ENCODE measurements around the gene ETV6.

ETV6 gene

DNA sequence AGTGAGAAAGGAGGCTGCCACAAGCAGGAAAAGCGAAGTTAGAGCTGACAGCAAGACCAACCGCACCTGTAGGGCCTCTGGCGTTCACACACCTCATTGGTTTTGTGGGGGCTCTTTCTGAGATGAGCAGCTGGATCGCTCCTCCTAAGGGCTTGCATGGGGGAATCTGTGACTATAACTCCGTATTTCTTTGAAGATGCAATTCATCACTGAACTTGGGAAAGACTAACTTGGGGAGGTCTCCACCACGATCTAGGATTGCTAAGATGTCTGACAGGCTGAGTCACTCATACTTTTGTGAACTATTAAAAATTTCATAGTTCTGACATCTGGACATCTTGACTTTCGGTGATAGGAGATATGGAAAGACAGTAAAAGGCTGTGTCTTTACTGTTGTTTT lies 173.6 kb downstream of the ETV6 start:
- DNase-seq (ENCODE audit: low read depth in 2 of 3, low spot score in 1 of 3) = no peak

DNA sequence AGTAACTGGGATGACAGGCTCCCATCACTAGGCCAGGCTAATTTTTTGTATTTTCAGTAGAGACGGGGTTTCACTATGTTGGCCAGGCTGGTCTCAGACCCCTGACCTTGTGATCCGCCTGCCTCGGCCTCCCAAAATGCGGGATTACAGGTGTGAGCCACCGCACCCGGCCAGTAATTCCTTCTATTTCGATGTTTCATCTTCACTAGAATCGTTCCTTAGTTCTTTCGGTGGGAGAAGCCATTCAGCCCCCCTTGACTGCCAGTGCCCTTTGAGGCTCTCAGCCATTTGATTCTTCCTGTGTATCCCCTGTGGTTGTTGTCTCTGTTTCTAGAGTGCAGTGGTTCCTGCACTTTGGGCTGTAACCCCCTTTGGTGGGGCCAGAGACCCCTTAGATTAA lies 174.1 kb downstream of the ETV6 start:
- DNase-seq (ENCODE audit: low read depth in 2 of 3, low spot score in 1 of 3) = no peak

DNA sequence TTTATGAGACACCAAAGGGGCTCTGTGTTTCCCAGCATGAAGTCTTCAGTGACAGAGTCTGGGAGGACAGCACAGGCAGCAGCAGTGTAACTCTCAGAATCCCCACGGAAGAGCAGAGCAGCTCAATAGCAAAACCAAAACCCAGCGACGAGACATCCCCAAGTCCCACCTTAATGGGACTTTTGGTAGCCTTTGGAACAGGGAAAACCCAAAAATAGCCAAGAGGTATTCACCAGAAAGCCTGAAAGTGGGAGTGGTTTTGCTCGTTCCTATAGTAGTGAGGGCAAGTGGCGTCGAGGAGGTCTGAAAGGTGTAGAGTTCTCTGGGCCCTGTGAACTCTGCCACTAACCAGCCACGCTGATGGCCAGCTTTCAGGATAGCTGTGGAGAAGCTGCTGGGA lies 174.6 kb downstream of the ETV6 start:
- no peak for DNase-seq (ENCODE audit: low read depth in 2 of 3, low spot score in 1 of 3)

DNA sequence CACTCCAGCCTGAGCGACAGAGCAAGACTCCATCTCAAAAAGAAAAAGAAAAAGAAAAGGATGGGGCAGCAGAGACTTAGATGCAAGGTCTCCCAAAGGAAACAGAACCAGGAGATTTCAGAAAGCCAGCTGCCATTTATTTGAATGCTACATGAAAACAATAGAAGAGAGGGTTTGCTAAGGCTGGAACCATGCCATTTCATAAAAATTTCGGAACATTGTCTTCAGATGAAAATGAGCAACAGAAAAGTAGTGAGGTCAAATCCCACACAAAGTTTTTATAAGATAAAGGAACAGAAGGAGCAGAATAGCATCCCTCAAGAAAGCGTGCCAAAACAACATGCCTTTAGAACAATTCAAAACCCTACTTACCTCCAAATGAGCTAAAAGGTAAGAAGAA lies 175.3 kb downstream of the ETV6 start:
- no peak for DNase-seq (ENCODE audit: low read depth in 2 of 3, low spot score in 1 of 3)

DNA sequence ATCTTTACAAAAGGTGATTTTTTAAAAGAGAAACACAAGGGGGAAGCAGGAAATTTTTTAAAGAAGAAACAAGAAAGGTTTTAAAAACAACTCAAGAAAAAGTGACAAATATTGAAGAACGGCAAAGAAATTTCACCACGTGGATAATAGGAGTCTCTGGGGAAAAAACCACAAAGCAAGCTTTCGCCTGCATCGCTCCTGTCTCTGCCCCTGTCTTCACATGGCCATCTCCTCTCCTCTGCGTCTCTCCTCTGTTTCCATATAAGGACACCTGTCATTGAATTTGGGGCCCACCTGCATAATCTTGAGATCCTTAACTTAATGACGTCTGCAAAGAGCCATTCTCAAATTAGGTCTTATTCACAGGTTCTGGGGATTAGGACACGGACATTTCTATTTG lies 175.8 kb downstream of the ETV6 start:
- no peak for DNase-seq (ENCODE audit: low read depth in 2 of 3, low spot score in 1 of 3)

DNA sequence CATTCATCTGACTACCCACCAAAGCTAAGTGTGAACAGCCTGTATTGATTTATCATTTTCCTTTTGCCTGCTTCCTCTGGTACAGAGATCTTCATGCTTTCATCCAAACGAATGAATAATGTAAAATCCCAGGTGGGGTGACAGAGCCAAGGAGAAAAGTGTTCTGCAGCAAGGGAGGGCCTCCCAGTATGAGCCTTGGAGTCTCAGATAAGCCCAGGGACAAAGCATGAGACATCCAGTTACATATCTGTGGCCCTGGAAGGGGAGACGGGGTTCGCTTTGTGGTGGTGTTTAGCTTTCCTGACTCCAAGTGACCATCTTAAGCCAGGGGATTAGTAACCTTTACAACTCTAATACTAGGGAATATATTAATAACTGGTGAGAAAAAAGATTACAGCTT lies 177.1 kb downstream of the ETV6 start:
- DNase-seq (ENCODE audit: low read depth in 2 of 3, low spot score in 1 of 3) = no peak

DNA sequence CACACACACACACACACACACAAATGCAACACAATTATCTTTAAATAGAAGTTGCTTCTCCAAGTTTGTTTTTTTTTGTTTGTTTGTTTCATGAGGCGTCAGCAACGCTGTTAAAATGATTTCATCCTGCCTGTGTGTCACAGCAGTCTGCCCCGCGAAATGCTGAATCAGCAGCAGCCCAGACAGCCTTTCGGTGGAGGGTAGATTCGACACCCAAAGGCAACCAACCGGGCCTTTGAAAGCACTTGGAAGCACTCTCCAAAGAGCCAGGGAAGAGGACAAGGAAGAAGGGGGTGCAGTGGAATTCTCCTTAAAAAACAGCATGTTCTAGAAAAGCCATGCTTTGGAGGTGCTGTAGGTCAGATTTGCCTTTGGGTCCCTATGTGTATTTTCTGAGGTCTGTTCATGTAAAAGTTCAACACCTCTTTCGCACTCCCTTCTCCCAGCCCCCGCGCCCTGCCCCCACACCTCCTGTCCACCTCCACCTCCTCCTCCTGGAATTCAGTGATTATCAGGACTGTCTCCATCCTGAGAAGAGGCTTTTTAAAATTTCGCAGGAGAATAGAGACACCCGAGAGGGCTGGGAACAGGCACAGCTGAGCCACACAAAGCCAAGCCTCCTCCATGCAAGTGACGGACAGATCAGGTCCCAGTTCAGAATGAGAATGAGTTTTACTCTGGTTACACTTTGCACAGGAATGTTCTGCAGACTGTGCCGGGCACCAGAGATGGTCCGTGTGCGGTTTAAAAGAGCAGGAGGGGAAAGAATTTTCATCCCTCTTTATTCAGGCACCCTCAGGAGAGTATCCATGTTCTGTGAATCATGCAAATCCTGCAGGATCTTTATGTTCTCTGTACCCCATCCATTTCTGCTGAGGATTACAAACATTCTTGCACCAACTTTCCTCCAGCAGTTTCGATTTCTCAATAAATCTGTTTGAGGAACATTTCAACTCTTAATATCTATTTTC lies 177.9 kb downstream of the ETV6 start:
- no peak for DNase-seq (ENCODE audit: low read depth in 2 of 3, low spot score in 1 of 3)

DNA sequence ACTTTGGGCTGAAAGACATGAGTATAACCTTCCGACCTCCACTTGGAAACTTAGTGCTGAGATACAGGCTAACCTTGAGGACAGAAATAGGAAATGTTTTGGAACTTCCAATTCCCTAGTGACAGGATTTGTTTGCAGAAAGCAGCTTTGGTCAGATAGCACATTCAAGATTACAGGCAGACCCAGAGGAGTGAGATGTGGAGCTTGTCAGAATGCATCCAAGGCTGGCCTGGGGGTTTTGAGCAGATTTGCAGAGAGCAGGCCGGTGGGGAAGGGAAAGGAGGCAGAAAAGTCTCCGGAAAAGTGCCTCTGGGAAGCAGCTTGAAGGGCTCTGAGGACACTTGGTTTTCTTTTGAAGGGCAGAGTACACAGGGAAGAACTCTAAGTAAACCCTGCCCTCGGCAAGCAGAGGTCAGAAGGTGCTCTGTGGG lies 180.3 kb downstream of the ETV6 start:
- no peak for DNase-seq (ENCODE audit: low read depth in 2 of 3, low spot score in 1 of 3)

DNA sequence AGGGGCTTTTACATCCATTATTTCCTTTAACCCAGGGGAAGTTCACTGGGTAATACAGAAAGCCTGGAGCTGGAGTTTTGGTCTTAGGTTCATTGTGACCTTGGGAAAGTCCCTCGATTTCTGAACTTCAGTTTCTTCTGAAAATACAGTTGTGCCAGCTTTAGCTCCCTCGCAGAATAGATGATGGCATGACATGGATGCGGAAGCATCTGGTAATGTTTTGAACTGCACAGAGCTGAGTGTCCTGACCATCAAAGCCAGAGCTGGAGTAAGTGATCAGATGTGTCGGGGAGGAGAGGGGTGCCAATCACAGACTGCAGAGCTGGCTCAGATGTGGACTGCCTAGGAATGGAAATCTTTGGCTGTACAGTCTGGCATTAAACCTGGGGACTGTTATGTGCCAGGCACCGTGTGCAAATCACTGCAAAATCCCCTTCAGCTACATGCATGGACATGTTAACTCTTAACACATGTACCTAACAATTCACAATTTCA lies 180.9 kb downstream of the ETV6 start:
- no peak for DNase-seq (ENCODE audit: low read depth in 2 of 3, low spot score in 1 of 3)

DNA sequence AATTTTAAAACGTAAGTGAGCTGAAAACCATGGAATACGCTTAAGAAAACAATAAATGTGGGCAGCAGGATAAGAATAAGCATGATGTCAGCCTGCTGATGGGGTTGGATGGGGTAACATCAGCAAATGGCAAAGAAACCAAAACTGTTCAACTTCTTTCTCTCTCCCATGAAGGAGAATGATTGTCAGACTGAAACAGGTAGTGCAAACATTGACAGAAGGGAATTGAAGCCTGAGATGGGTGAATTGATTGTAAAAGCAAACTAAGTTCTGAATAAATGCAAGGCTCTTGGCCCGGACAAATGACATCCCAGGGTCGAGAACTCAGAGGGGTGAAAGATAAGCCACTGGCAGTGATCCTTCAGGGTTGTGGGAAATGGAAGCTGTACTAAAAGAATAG lies 182.6 kb downstream of the ETV6 start:
- no peak for DNase-seq (ENCODE audit: low read depth in 2 of 3, low spot score in 1 of 3)

DNA sequence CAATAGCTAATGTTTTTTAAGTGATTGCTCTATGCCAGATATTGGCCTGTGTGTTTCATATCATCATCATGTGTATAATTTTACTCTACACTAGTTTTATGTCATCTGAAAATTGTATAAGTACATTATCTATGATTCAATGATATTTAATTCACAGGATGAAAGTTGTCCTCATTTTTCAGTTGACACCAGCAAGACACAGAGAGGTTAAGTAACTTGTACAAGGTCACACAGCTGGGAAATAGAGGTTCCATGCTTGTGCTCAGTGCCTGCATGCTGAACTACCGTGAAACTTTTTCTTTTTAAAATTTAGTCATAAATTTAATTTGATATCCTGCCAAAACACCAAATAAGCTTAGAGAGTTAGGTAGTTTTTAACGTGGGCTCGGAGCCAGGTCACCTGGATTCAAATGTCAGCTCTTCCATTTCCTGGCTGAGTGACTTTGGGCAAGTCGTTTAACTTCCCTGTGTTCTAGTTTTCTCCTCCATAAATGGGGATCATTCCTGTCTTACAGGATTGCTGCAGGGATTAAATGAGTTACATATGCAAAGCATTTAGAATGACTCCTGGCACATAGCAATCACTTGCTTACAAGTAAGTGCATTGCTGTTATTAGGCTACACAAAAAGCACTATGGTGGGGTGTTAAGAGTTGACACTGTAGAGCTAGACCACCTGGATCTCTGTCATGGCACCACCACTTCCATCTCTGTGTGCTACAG lies 183.9 kb downstream of the ETV6 start:
- no peak for DNase-seq (ENCODE audit: low read depth in 2 of 3, low spot score in 1 of 3)

DNA sequence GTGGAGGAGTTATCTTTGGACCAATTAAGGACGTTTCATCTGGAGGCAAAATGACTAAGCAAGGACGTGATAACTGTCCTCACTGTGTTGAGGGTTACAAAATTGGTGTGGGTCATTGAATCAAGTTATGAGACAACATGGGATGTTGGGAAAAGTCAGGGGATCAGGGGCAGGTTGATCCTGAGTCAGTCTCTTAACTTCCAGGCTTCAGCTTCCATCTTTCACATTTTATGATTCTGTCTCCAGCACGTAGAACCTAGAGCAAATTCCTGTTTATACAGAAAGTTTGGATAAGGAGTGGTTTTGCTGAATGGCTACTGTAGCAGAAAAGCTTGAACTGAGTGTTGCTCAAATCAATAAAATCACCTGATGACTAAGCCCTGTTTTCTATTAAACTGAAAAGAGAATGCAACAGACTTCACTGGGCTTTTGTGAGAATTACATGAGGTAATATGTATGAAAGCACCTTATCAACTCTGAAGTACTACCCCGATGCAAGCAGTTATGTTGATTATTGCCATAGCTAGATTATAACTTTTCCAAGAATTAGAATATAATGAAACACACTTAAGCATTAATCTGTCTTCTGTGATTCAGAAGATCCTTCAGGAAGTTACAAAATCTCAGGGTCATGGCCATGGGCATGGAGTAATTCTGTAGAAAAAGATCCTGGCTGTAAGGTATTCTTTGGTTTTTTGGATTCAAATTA lies 184.8 kb downstream of the ETV6 start:
- no peak for DNase-seq (ENCODE audit: low read depth in 2 of 3, low spot score in 1 of 3)

DNA sequence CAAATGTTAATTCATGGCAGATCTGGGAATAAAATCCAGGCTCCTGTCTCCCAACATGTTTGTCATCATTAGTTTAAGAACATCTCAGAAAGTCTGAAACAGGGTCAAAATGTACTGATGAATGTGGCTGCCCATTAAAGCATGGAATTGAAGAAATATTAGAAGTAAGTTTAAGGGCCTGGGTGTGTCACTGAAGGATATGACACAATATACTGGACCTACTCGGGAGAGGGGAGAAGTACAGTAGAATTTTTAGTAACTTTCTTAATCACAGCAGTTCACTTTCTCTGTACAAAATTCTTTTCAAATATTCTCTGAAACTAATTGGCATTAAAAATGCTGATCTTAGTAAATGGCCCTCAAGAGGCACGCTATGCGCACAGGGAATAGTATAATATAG lies 185.5 kb downstream of the ETV6 start:
- DNase-seq (ENCODE audit: low read depth in 2 of 3, low spot score in 1 of 3) = no peak

DNA sequence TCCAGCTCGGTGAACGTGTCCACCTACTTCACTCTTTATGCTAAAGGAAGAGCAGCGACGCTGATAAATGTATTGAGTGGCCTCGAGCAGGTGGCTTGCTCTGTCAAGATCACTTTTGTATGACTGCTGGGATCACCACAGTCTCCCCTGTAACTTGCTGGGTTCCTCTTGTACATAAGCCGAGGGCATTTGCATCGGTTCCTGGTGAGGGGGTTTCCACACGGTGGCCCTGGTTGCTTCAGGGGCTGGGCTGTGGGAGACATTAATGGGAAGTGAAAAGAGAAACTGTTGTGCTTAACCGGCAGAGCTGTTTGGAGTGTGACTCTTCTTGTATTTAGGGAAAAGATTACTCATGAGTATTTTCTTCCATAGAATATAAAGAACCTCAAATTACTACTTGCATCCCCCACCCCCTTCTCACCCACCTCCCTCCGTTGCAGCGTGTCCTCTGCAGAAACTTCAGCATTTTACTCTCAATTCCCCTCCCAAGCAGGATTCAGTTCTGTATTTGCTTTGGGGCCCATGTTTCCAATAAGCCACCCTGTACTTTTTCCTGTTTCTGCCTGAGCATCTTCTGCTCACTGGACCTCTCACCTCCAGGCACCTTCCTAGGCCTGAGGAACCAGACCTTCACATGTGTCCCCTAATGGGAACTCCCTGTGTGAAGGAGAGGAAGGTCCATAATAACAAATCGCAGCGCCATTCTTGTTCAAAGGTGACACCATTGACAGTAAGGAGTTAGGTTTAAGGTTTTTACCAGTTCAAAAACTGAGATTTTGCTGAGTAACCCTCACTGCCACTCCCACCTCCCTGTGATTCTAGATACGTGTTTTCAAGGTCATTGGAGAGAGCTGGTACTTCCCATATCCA lies 187.0 kb downstream of the ETV6 start:
- peak; percentile 62 to 76 (median 71) for DNase-seq (ENCODE audit: low read depth in 2 of 3, low spot score in 1 of 3)

DNA sequence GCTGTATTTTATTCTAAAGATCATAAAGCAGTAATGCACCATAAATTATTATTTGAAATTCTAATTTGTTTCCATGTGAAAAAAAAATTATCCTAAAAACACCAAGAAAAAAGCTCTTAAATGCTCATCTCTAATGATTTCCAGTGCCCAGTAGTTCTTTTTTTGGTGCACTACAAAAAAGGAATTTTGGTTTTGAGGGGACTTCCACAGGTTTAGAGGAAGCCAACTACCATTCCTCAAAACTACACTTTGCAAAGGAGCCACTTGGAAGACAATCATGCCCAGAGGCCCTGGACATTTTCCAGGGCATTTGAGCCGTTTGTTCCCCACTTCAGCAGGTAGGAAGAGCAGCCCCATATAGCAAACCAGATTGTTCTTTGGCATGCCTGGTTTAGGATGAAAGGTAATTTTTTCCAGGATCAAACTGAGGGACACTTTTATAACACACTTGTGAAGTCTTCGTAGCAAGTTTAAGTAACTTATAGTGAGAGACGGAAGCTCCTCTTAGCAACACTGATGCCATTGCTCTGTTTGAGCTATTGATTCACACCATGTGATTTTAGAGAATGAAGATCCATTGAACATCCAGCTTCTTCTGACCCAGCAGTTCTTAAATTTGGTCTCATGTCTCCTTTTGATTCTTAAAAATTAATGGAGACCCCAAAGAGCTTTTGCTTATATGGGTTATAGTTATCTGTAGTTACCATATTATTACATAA lies 187.9 kb downstream of the ETV6 start:
- no peak for DNase-seq (ENCODE audit: low read depth in 2 of 3, low spot score in 1 of 3)

DNA sequence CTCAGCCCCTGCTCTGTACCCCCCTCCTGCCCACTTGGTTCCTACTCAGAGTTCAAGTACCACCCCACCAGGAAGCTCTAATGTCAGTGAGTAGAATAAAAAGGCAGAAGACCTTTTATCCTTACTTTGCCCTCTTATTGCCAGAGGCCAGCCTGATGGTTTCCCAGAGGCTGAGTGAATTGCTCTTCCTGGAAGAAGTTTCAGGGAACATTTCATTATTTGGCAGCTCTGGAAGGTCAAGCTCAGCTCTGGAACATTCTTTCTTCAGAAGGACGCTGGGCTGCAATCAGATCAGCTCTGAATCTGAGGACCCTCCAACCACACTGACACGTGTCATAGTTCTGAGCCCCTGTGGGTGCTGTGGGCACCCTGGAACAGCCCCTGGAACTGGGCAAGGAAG lies 188.9 kb downstream of the ETV6 start:
- DNase-seq (ENCODE audit: low read depth in 2 of 3, low spot score in 1 of 3) = no peak

DNA sequence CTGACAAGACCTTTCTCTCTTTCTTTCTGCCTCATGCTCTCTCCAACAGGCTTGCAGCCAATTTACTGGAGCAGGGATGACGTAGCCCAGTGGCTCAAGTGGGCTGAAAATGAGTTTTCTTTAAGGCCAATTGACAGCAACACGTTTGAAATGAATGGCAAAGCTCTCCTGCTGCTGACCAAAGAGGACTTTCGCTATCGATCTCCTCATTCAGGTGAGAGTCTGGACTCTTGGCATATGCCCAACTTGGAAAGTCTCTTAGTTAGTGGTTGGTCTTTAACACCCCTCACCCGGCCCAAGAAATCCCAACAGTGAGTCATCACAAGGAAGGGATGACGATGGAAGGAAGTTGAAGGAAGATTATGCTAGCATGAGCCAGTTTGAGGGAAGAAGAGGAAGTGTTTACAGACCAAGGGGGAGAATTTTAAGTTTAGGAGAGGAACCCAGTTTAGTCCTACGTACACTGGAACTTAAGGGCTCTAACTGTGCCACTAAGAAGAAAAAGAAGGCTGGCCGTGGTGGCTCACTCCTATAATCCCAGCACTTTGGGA lies 189.7 kb downstream of the ETV6 start:
- no peak for DNase-seq (ENCODE audit: low read depth in 2 of 3, low spot score in 1 of 3)

DNA sequence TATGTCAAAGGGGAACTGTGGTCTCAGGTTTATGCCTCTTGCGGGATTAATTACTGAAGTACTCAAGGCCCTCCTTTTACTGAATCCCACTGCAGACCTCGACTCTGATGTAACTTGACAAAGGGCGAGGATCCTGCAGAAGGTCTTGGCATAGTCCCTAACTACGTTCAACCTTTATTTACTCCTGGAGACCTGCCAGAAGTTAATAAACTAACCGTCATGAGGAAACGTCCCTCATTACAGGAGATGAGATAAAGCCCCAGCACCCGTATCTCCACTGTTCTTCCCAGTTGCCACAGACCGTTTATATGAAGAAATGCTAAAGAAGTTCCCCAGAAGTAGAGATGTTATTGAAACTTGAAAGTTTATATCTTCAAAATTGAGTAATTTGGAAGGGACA lies 190.9 kb downstream of the ETV6 start:
- DNase-seq (ENCODE audit: low read depth in 2 of 3, low spot score in 1 of 3) = no peak

DNA sequence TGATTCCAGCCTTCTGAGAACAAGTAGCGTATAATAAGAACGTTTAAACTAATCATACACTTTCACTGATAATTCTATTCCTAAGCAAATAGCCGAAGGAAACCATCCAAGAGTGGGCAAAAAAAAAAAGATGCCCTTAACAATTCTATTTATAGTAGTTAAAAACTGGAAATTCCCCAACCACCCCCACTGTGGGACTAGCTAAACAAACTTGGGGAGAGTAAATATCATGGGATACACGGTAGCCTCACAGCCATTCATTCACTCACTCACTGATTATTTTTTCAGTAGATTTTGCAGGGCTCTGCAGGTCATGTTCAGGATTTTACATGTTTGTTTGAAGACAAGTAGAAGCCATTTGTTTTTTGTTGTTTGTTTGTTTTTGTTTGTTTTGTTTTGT lies 197.0 kb downstream of the ETV6 start:
- DNase-seq (ENCODE audit: low read depth in 2 of 3, low spot score in 1 of 3) = no peak

DNA sequence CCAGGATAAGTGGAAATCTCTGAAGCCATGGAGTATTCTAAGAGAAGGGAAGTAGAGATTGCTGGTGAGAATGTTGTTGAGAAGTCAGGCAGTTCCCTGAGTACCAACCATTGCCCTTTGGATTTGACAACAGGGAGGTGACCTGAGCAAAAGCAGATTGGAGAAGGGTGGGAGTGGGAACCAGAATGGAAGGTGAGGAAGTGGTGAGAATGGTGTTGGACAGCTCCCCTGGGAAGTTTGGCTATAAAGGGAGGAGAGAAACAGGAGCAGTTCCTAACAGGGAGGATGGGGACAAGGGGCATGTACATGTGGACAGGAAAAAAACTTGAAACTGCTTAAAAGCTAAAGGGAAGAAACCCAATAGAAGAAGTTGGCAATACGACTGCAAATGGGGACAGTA lies 198.1 kb downstream of the ETV6 start:
- no peak for DNase-seq (ENCODE audit: low read depth in 2 of 3, low spot score in 1 of 3)
